ENCODE data around the gene TRAT1.

GRCh38 chr3:108775649-108776048, 46.9 kb upstream of the TRAT1 start:
- TF ChIP-seq, protein P1, sequence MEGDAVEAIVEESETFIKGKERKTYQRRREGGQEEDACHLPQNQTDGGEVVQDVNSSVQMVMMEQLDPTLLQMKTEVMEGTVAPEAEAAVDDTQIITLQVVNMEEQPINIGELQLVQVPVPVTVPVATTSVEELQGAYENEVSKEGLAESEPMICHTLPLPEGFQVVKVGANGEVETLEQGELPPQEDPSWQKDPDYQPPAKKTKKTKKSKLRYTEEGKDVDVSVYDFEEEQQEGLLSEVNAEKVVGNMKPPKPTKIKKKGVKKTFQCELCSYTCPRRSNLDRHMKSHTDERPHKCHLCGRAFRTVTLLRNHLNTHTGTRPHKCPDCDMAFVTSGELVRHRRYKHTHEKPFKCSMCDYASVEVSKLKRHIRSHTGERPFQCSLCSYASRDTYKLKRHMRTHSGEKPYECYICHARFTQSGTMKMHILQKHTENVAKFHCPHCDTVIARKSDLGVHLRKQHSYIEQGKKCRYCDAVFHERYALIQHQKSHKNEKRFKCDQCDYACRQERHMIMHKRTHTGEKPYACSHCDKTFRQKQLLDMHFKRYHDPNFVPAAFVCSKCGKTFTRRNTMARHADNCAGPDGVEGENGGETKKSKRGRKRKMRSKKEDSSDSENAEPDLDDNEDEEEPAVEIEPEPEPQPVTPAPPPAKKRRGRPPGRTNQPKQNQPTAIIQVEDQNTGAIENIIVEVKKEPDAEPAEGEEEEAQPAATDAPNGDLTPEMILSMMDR (conservative IDR thresholded peaks at IDR 0.05 in 1 of 2, IDR thresholded peaks at IDR 0.05 in 1 of 2; ENCODE audit: extremely low read depth in 1 of 2, insufficient read depth in 1 of 2, low read depth in 1 of 2, low read length in 2 of 2) = no peak
- no peak for TF ChIP-seq EZH2 (IDR thresholded peaks at IDR 0.05; ENCODE audit: borderline replicate concordance, low read length)

All from mammary epithelial cell (primary cell).